H9 (cell line): ENCODE data around the gene PDE3A. TPM values are rescaled to one million over a fixed set of nuclear protein-coding genes. Genes with fewer than 3 reads are reported as not detected.

ENCODE experiments used
- DNase-seq: peaks from one replicate; pipeline ENCODE4 v3.0.0-alpha.2; 2017
- H2AFZ ChIP-seq: one replicate; pipeline ENCODE4 v1.6.1; 2013; ENCODE audit warnings: mild to moderate bottlenecking, low read length, control low read depth, moderate library complexity
- H2AK5ac ChIP-seq: 2 replicates; pipeline ENCODE4 v1.6.1; 2013; ENCODE audit warnings: low read length, control low read depth, mixed read lengths; ENCODE audit not compliant: insufficient read length
- H2BK120ac ChIP-seq: one replicate; pipeline ENCODE4 v1.6.1; 2013; ENCODE audit warnings: low read depth, mild to moderate bottlenecking, low read length, control low read depth, inconsistent platforms; ENCODE audit not compliant: poor library complexity, severe bottlenecking
- H2BK12ac ChIP-seq: 2 replicates; pipeline ENCODE4 v1.6.1; 2013; ENCODE audit warnings: low read length, control low read depth, mixed read lengths, low read depth; ENCODE audit not compliant: insufficient read length
- H2BK15ac ChIP-seq: 2 replicates; pipeline ENCODE4 v1.6.1; 2013; ENCODE audit warnings: low read depth, low read length, control low read depth
- H2BK20ac ChIP-seq: one replicate; pipeline ENCODE4 v1.6.1; 2013; ENCODE audit warnings: low read depth, mild to moderate bottlenecking, low read length, control low read depth, inconsistent platforms; ENCODE audit not compliant: poor library complexity, severe bottlenecking
- H2BK5ac ChIP-seq: 2 replicates; pipeline ENCODE4 v1.6.1; 2013; ENCODE audit warnings: low read length, control low read depth, mixed read lengths; ENCODE audit not compliant: insufficient read length
- H3K14ac ChIP-seq: 2 replicates; pipeline ENCODE4 v1.6.1; 2013; ENCODE audit warnings: low read length, control low read depth; ENCODE audit not compliant: insufficient read depth
- H3K18ac ChIP-seq: 2 replicates; pipeline ENCODE4 v1.6.1; 2013; ENCODE audit warnings: low read depth, mild to moderate bottlenecking, mixed read lengths, low read length, control low read depth; ENCODE audit not compliant: insufficient read length
- H3K23ac ChIP-seq: 2 replicates; pipeline ENCODE4 v1.6.1; 2013; ENCODE audit warnings: low read length, control low read depth, mixed read lengths, low read depth; ENCODE audit not compliant: insufficient read length
- H3K23me2 ChIP-seq: 2 replicates; pipeline ENCODE4 v1.6.1; 2013; ENCODE audit warnings: low read depth, mild to moderate bottlenecking, mixed read lengths, low read length, control low read depth; ENCODE audit not compliant: insufficient read length, poor library complexity, severe bottlenecking
- H3K27ac ChIP-seq: 2 replicates; pipeline ENCODE4 v1.5.1; 2013; ENCODE audit warnings: low read length, control low read depth, mixed read lengths, low read depth; ENCODE audit not compliant: insufficient read length
- H3K27me3 ChIP-seq: 2 replicates; pipeline ENCODE4 v1.6.1; 2013; ENCODE audit warnings: low read length, control low read depth, inconsistent platforms; ENCODE audit not compliant: insufficient read depth
- H3K4ac ChIP-seq: 2 replicates; pipeline ENCODE4 v1.6.1; 2013; ENCODE audit warnings: low read depth, mild to moderate bottlenecking, control low read depth, inconsistent platforms, low read length, moderate library complexity
- H3K4me1 ChIP-seq: 2 replicates; pipeline ENCODE4 v1.6.1; 2013; ENCODE audit warnings: low read length, control low read depth, inconsistent platforms; ENCODE audit not compliant: insufficient read depth
- H3K4me2 ChIP-seq: 2 replicates; pipeline ENCODE4 v1.6.1; 2013; ENCODE audit warnings: low read length, control low read depth, mixed read lengths; ENCODE audit not compliant: insufficient read length, insufficient read depth
- H3K56ac ChIP-seq: 2 replicates; pipeline ENCODE4 v1.6.1; 2013; ENCODE audit warnings: low read depth, mild to moderate bottlenecking, mixed read lengths, low read length, control low read depth; ENCODE audit not compliant: insufficient read length
- H3K79me1 ChIP-seq: 2 replicates; pipeline ENCODE4 v1.6.1; 2013; ENCODE audit warnings: low read depth, mild to moderate bottlenecking, moderate library complexity, low read length, control low read depth, inconsistent platforms; ENCODE audit not compliant: insufficient read depth, poor library complexity, severe bottlenecking
- H3K79me2 ChIP-seq: 2 replicates; pipeline ENCODE4 v1.6.1; 2013; ENCODE audit warnings: low read length, control low read depth, inconsistent platforms; ENCODE audit not compliant: insufficient read depth
- H3K9ac ChIP-seq: 2 replicates; pipeline ENCODE4 v1.6.1; 2013; ENCODE audit warnings: low read length, control low read depth, mixed read lengths; ENCODE audit not compliant: insufficient read length; ENCODE audit errors: extremely low read depth
- H3K9me3 ChIP-seq: one replicate; pipeline ENCODE4 v1.6.1; 2013; ENCODE audit warnings: low read depth, low read length, inconsistent platforms; ENCODE audit not compliant: control insufficient read depth
- H3T11ph ChIP-seq: one replicate; pipeline ENCODE4 v1.6.1; 2013; ENCODE audit warnings: mild to moderate bottlenecking, low read length, control low read depth, inconsistent platforms
- H4K20me1 ChIP-seq: one replicate; pipeline ENCODE4 v1.6.1; 2013; ENCODE audit not compliant: control insufficient read depth, insufficient read length, insufficient read depth
- H4K5ac ChIP-seq: 2 replicates; pipeline ENCODE4 v1.6.1; 2013; ENCODE audit warnings: low read depth, mild to moderate bottlenecking, mixed read lengths, low read length, control low read depth; ENCODE audit not compliant: insufficient read length
- H4K8ac ChIP-seq: replicated peaks from 2 replicates; pipeline ENCODE4 v1.6.1; 2013; ENCODE audit warnings: low read length, control low read depth, mixed read lengths, low read depth; ENCODE audit not compliant: insufficient read length
- H4K91ac ChIP-seq: 2 replicates; pipeline ENCODE4 v1.6.1; 2013; ENCODE audit warnings: low read depth, mild to moderate bottlenecking, moderate library complexity, mixed read lengths, low read length, control low read depth; ENCODE audit not compliant: insufficient read length
- H3K27ac Mint-ChIP-seq, 3 experiments: 2 replicates in 2 of 3; 3 replicates in 1 of 3; pipeline ENCODE4 v1.8.0; 2020 to 2021; ENCODE audit warnings: mixed read lengths in 3 of 3, mild to moderate bottlenecking in 1 of 3, moderate library complexity in 1 of 3
- H3K27me3 Mint-ChIP-seq: 2 replicates; pipeline ENCODE4 v1.8.0; 2021; ENCODE audit warnings: low read depth, mild to moderate bottlenecking, moderate library complexity, mixed read lengths
- H3K36me3 Mint-ChIP-seq, 3 experiments: 2 replicates in 2 of 3; 3 replicates in 1 of 3; pipeline ENCODE4 v1.8.0; 2020 to 2021; ENCODE audit warnings: low read depth in 3 of 3, mixed read lengths in 3 of 3; ENCODE audit not compliant: insufficient read depth in 1 of 3
- H3K4me1 Mint-ChIP-seq, 2 experiments: 2 replicates each; pipeline ENCODE4 v1.8.0; 2020; ENCODE audit warnings: mixed read lengths in 2 of 2
- H3K4me3 Mint-ChIP-seq, 2 experiments: 2 replicates in 1 of 2; 3 replicates in 1 of 2; pipeline ENCODE4 v1.8.0; 2020 to 2021; ENCODE audit warnings: mild to moderate bottlenecking in 2 of 2, mixed read lengths in 2 of 2, moderate library complexity in 1 of 2
- H3K9me3 Mint-ChIP-seq, 2 experiments: 2 replicates in 1 of 2; 3 replicates in 1 of 2; pipeline ENCODE4 v1.8.0; 2020; ENCODE audit warnings: mild to moderate bottlenecking in 2 of 2, mixed read lengths in 2 of 2, moderate library complexity in 1 of 2
- CTCF ChIP-seq: fragments of 200-600 bp; sonication (generic); conservative IDR thresholded peaks from 3 replicates; pipeline ENCODE4 v1.8.0; 2021; ENCODE audit warnings: antibody characterized with exemption, mild to moderate bottlenecking
- WGBS: extraction: QIAGEN DNeasy Blood & Tissue Kit; methylation state at CpG from one replicate; pipeline ENCODE4 v1.1.7; 2013; ENCODE audit warnings: missing lambda C conversion rate, low lambda C conversion rate, mixed read lengths; ENCODE audit not compliant: insufficient read length; ENCODE audit errors: extremely low coverage; 5-methylcytosine and 5-hydroxymethylcytosine counted together
- total RNA-seq: library from RNA; stranded (reverse); gene quantifications from 2 replicates; pipeline ENCODE4 v1.2.1, GENCODE V29; 2021

Gene PDE3A
- total RNA-seq, 1 experiment from 2014 or later = 3.0 TPM

- Histone ChIP-seq H3K79me2 (no peaks in the 10 kb centered on the region), H2BK5ac (no peak overlapping the region), H2AK5ac (no peak overlapping the region), H3K23me2 (no peaks in the 10 kb centered on the region), H2AFZ (no peak overlapping the region), H3K23ac (no peak overlapping the region), H3T11ph (no peak overlapping the region), H3K18ac (no peak overlapping the region), H2BK12ac (no peak overlapping the region), H3K27ac (no peak overlapping the region), H2BK20ac (no peak overlapping the region), H3K79me1 (no peaks in the 10 kb centered on the region), H3K4me1 (no peaks in the 10 kb centered on the region), H3K27me3 (no peaks in the 10 kb centered on the region), H4K91ac (no peak overlapping the region), H3K14ac (no peak overlapping the region), H3K56ac (no peak overlapping the region), H4K5ac (no peak overlapping the region), H2BK120ac (no peak overlapping the region), H3K9ac (no peak overlapping the region), H3K9me3 (no peaks in the 10 kb centered on the region), H3K4ac (no peak overlapping the region), H4K8ac (no peak overlapping the region), H2BK15ac (no peak overlapping the region), H4K20me1 (no peaks in the 10 kb centered on the region), H3K4me2 (no peak overlapping the region)
- Mint-ChIP-seq H3K4me1 (no peaks in the 10 kb centered on the region), H3K27ac (no peak overlapping the region), H3K27me3 (no peaks in the 10 kb centered on the region), H3K9me3 (no peaks in the 10 kb centered on the region), H3K4me3 (no peak overlapping the region), H3K36me3 (no peaks in the 10 kb centered on the region)
- DNase-seq = no peak
- no peak for TF ChIP-seq CTCF
- WGBS = no CpG with 5 or more reads among the region's 2 CpGs
Measured at GRCh38 chr12:20501958-20502357, 133.6 kb downstream of the PDE3A start.
